T-cell (primary cell): ENCODE data around the gene ECT2. TPM values are rescaled to one million over a fixed set of nuclear protein-coding genes. Genes with fewer than 3 reads are reported as not detected.

ENCODE experiments used
- ATAC-seq, 4 experiments: fragments of 200-7000 bp in 3 of 4; fragments of 150-1000 bp in 1 of 4; cut with Tn5 transposase; replicated peaks in 1 of 4; 1 replicate in 3 of 4; 2 replicates in 1 of 4; pipeline ENCODE4 v1.10.0; 2021; ENCODE audit warnings: moderate library complexity in 3 of 4, mild to moderate bottlenecking in 2 of 4, moderate number of reproducible peaks in 1 of 4
- CTCF ChIA-PET, 2 donors: fragments of 300-600 bp; sonication (Branson Sonifier 250); formaldehyde crosslinking; loops; one replicate each; lab custom pipeline; 2022; ENCODE audit warnings: antibody characterized with exemption in 2 of 2; lab: Charles Lee
- POLR2A ChIA-PET, 2 donors: fragments of 300-600 bp; sonication (Branson Sonifier 250); formaldehyde crosslinking; loops; one replicate each; lab custom pipeline; 2022; ENCODE audit warnings: antibody characterized with exemption in 2 of 2; lab: Charles Lee
- DNase-seq, 35 experiments: peaks; one replicate each; pipeline versions ENCODE4 v3.0.0 to v3.0.0-alpha.2; 2013 to 2023
- H3K27ac ChIP-seq: one replicate; pipeline ENCODE4 v1.5.1; 2013; ENCODE audit warnings: low read length
- H3K27me3 ChIP-seq, 2 experiments: replicated peaks in 1 of 2; 1 replicate in 1 of 2; 2 replicates in 1 of 2; pipeline versions ENCODE4 v1.6.1 to v1.7.0; 2013; ENCODE audit warnings: low read length in 1 of 2, mixed read lengths in 1 of 2; ENCODE audit not compliant: control insufficient read depth in 2 of 2, insufficient read depth in 2 of 2; ENCODE audit errors: extremely low read depth in 1 of 2
- H3K36me3 ChIP-seq, 2 donors: 1 replicate in 1 of 2; 2 replicates in 1 of 2; pipeline versions ENCODE4 v1.6.1 to v1.7.0; 2013; ENCODE audit warnings: low read length in 1 of 2; ENCODE audit not compliant: control insufficient read depth in 2 of 2, insufficient read depth in 1 of 2; ENCODE audit errors: extremely low read depth in 1 of 2
- H3K4me1 ChIP-seq, 2 experiments: 1 replicate in 1 of 2; 2 replicates in 1 of 2; pipeline versions ENCODE4 v1.6.1 to v1.7.0; 2013; ENCODE audit warnings: low read length in 2 of 2, mixed read lengths in 1 of 2; ENCODE audit not compliant: insufficient read depth in 2 of 2, control insufficient read depth in 1 of 2; ENCODE audit errors: extremely low read depth in 1 of 2
- H3K4me3 ChIP-seq, 2 donors: 1 replicate in 1 of 2; 2 replicates in 1 of 2; pipeline versions ENCODE4 v1.5.1 to v1.7.0; 2013; ENCODE audit warnings: mild to moderate bottlenecking in 2 of 2, low read length in 1 of 2, moderate library complexity in 1 of 2; ENCODE audit not compliant: control insufficient read depth in 1 of 2; ENCODE audit errors: extremely low read depth in 1 of 2
- H3K9me3 ChIP-seq: 2 replicates; pipeline ENCODE4 v1.7.0; 2013
- H3K27ac Mint-ChIP-seq, 2 donors: one replicate each; pipeline ENCODE4 v1.8.0; 2020 to 2021; ENCODE audit warnings: mild to moderate bottlenecking in 2 of 2, mixed read lengths in 2 of 2
- H3K27me3 Mint-ChIP-seq, 2 donors: one replicate each; pipeline ENCODE4 v1.8.0; 2021 to 2022; ENCODE audit warnings: mixed read lengths in 2 of 2
- H3K36me3 Mint-ChIP-seq: one replicate; pipeline ENCODE4 v1.8.0; 2021; ENCODE audit warnings: mixed read lengths
- H3K4me1 Mint-ChIP-seq, 3 donors: one replicate each; pipeline ENCODE4 v1.8.0; 2020 to 2022; ENCODE audit warnings: mixed read lengths in 3 of 3, mild to moderate bottlenecking in 1 of 3
- H3K4me3 Mint-ChIP-seq, 3 donors: one replicate each; pipeline ENCODE4 v1.8.0; 2020 to 2022; ENCODE audit warnings: mild to moderate bottlenecking in 3 of 3, mixed read lengths in 3 of 3, moderate library complexity in 3 of 3
- H3K9me3 Mint-ChIP-seq, 3 donors: one replicate each; pipeline ENCODE4 v1.8.0; 2020 to 2022; ENCODE audit warnings: mixed read lengths in 3 of 3
- WGBS: methylation state at CpG from one replicate; pipeline ENCODE4 v1.1.5; 2013; ENCODE audit warnings: missing lambda C conversion rate; ENCODE audit not compliant: insufficient coverage; 5-methylcytosine and 5-hydroxymethylcytosine counted together
- total RNA-seq, 35 experiments: library from RNA in 6 of 35; stranded (reverse) in 6 of 35; fragments of 120-200 nt in 1 of 35; gene quantifications; one replicate each; pipeline versions ENCODE4 v1.2.1 to v1.2.4 and lab custom pipeline; 2013 to 2026

ECT2 gene
- total RNA-seq, 5 donors from 2014 or later (not counting 1 experiment from before 2014, with no cell fraction given): 1.7 to 3.1 (median 2.3) TPM

- Mint-ChIP-seq H3K27ac (peak overlapping the region; percentile 47 to 83), H3K4me1 (peaks cover 25 to 30% (median 28%) of the 10 kb centered on the region in 3 donors), H3K36me3 (no peaks in the 10 kb centered on the region), H3K27me3 (no peaks in the 10 kb centered on the region), H3K9me3 (no peaks in the 10 kb centered on the region), H3K4me3 (peak overlapping the region; percentile 95 to 97 (median 96))
- Histone ChIP-seq H3K9me3 (no peaks in the 10 kb centered on the region), H3K36me3 (no peaks in the 10 kb centered on the region), H3K4me3 (peak overlapping the region; percentile 92 to 95), H3K4me1 (peaks cover 4 to 14% of the 10 kb centered on the region in 2 experiments), H3K27me3 (peaks cover 0 to 4% of the 10 kb centered on the region in 2 experiments), H3K27ac (no peak overlapping the region)
- ChIA-PET POLR2A (no interaction called here), CTCF (interaction anchor here in 1 of 2 donors (0.7 kb wide), 1 partner anchor 40 kb away, joined by 5 read pairs; the partner anchor contains the start of gene ECT2)
- WGBS: 14% methylated on average over 6 of the region's 17 CpGs
- ATAC-seq (peak; percentile 21 to 28 (median 24)), DNase-seq (peak in 5 of 35 experiments; percentile 1 to 11 (median 4))
These were observed 40.5 kb upstream of the ECT2 start for GRCh38 chr3:172709774-172710663.

GRCh38 chr3:172710664-172711453 lies 39.7 kb upstream of the ECT2 start, which contains the start of gene NCEH1:
Gene NCEH1 (minus strand): TSS chr3:172711067. CDS start chr3:172710984, 83 bp downstream.
- H3K27me3 ChIP-seq: peaks cover 0 to 4% of the 10 kb centered on the region in 2 experiments
- no peaks in the 10 kb centered on the region for H3K9me3 ChIP-seq
- ChIA-PET POLR2A (no interaction called here), CTCF (interaction anchor here in 1 of 2 donors (0.6 to 1.1 kb wide), 4 partner anchors 18 to 43 kb away, joined by 3 to 5 read pairs (median 4); partner anchors contain the start of gene ECT2)
- peak; percentile 23 to 81 (median 53) for DNase-seq
- H3K27me3 Mint-ChIP-seq: no peaks in the 10 kb centered on the region
- no peaks in the 10 kb centered on the region for H3K36me3 ChIP-seq
- no peaks in the 10 kb centered on the region for H3K36me3 Mint-ChIP-seq
- peak within 1 kb of the TSS; percentile 47 to 83 for H3K27ac Mint-ChIP-seq
- WGBS: 0% methylated on average over 32 of the region's 41 CpGs
- H3K4me1 ChIP-seq: peaks cover 4 to 14% of the 10 kb centered on the region in 2 experiments
- peak within 1 kb of the TSS; percentile 92 to 95 for H3K4me3 ChIP-seq
- no peaks in the 10 kb centered on the region for H3K9me3 Mint-ChIP-seq
- peak; percentile 93 to 97 (median 96) for ATAC-seq
- H3K27ac ChIP-seq: peak within 1 kb of the TSS; percentile 34
- peaks cover 25 to 30% (median 28%) of the 10 kb centered on the region in 3 donors for H3K4me1 Mint-ChIP-seq
- peak within 1 kb of the TSS; percentile 95 to 97 (median 96) for H3K4me3 Mint-ChIP-seq

GRCh38 chr3:172711454-172711795 lies 39.1 kb upstream of the ECT2 start:
- H3K27me3 ChIP-seq: peaks cover 0 to 4% of the 10 kb centered on the region in 2 experiments
- ChIA-PET CTCF (interaction anchor here (0.6 to 1.1 kb wide), 4 partner anchors 9 to 44 kb away, joined by 3 to 5 read pairs (median 3); partner anchors contain the start of gene ECT2 (in 1 of the 2)), POLR2A (no interaction called here)
- no peaks in the 10 kb centered on the region for H3K9me3 ChIP-seq
- H3K4me1 Mint-ChIP-seq: peaks cover 25 to 30% (median 28%) of the 10 kb centered on the region in 3 donors
- peaks cover 4 to 14% of the 10 kb centered on the region in 2 experiments for H3K4me1 ChIP-seq
- no peaks in the 10 kb centered on the region for H3K27me3 Mint-ChIP-seq
- no peaks in the 10 kb centered on the region for H3K36me3 ChIP-seq
- H3K27ac ChIP-seq: peak overlapping the region; percentile 34
- no peaks in the 10 kb centered on the region for H3K9me3 Mint-ChIP-seq
- no peaks in the 10 kb centered on the region for H3K36me3 Mint-ChIP-seq
- no peak for DNase-seq
- no CpG with 5 or more reads among the region's 2 CpGs for WGBS
- H3K4me3 ChIP-seq: peak overlapping the region; percentile 92 to 95
- H3K27ac Mint-ChIP-seq: peak overlapping the region; percentile 40 to 83
- peak overlapping the region; percentile 95 to 97 (median 96) for H3K4me3 Mint-ChIP-seq
- no peak for ATAC-seq

GRCh38 chr3:172713316-172713715 lies 37.2 kb upstream of the ECT2 start:
- Mint-ChIP-seq H3K27ac (no peak overlapping the region), H3K9me3 (no peaks in the 10 kb centered on the region), H3K4me1 (peaks cover 25 to 28% (median 26%) of the 10 kb centered on the region in 3 donors), H3K4me3 (no peak overlapping the region), H3K27me3 (no peaks in the 10 kb centered on the region), H3K36me3 (no peaks in the 10 kb centered on the region)
- ChIA-PET POLR2A (no interaction called here), CTCF (interaction anchor here (0.6 to 0.9 kb wide), 7 partner anchors 40 to 1022 kb away, joined by 3 to 13 read pairs (median 4); no protein-coding TSS in a partner anchor)
- no peak overlapping the region for H3K27ac ChIP-seq
- H3K27me3 ChIP-seq: peaks cover 0 to 4% of the 10 kb centered on the region in 2 experiments
- no CpG with 5 or more reads among the region's 3 CpGs for WGBS
- ATAC-seq: no peak
- no peak overlapping the region for H3K4me3 ChIP-seq
- H3K9me3 ChIP-seq: no peaks in the 10 kb centered on the region
- H3K36me3 ChIP-seq: no peaks in the 10 kb centered on the region
- peaks cover 4 to 14% of the 10 kb centered on the region in 2 experiments for H3K4me1 ChIP-seq
- DNase-seq: no peak

GRCh38 chr3:172716476-172716875 lies 34.0 kb upstream of the ECT2 start:
- H3K27me3 ChIP-seq: no peaks in the 10 kb centered on the region
- Mint-ChIP-seq H3K4me3 (no peak overlapping the region), H3K4me1 (no peaks in the 10 kb centered on the region), H3K27me3 (peaks cover 2 to 10% of the 10 kb centered on the region in 2 donors), H3K27ac (no peak overlapping the region), H3K36me3 (no peaks in the 10 kb centered on the region), H3K9me3 (peaks cover 0 to 4% (median 0%) of the 10 kb centered on the region in 3 donors)
- 25% methylated on average over 5 of the region's 5 CpGs for WGBS
- H3K36me3 ChIP-seq: no peaks in the 10 kb centered on the region
- CTCF ChIA-PET: no interaction called here
- POLR2A ChIA-PET: interaction anchor here in 1 of 2 donors (0.6 kb wide), 1 partner anchor 34 kb away, joined by 4 read pairs; no protein-coding TSS in a partner anchor
- no peak overlapping the region for H3K4me3 ChIP-seq
- H3K27ac ChIP-seq: no peak overlapping the region
- H3K9me3 ChIP-seq: no peaks in the 10 kb centered on the region
- H3K4me1 ChIP-seq: peaks cover 0 to 1% of the 10 kb centered on the region in 2 experiments
- ATAC-seq: no peak
- DNase-seq: no peak
